ENCODE data around the gene CFAP206.

Gene CFAP206, protein sequence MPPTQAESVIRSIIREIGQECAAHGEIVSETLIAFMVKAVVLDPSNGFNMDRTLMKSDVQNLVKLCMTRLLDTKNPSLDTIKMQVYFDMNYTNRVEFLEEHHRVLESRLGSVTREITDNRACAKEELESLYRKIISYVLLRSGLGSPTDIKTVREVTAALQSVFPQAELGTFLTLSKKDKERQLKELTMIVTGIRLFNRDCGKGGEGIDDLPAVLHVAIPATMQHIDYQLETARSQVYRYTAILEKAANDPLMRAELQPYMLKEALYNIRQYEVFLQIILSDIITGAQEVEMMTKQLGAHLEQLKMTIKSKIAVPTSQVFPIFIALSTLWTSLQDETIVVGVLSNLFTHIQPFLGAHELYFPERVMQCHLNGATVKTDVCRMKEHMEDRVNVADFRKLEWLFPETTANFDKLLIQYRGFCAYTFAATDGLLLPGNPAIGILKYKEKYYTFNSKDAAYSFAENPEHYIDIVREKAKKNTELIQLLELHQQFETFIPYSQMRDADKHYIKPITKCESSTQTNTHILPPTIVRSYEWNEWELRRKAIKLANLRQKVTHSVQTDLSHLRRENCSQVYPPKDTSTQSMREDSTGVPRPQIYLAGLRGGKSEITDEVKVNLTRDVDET

DNA sequence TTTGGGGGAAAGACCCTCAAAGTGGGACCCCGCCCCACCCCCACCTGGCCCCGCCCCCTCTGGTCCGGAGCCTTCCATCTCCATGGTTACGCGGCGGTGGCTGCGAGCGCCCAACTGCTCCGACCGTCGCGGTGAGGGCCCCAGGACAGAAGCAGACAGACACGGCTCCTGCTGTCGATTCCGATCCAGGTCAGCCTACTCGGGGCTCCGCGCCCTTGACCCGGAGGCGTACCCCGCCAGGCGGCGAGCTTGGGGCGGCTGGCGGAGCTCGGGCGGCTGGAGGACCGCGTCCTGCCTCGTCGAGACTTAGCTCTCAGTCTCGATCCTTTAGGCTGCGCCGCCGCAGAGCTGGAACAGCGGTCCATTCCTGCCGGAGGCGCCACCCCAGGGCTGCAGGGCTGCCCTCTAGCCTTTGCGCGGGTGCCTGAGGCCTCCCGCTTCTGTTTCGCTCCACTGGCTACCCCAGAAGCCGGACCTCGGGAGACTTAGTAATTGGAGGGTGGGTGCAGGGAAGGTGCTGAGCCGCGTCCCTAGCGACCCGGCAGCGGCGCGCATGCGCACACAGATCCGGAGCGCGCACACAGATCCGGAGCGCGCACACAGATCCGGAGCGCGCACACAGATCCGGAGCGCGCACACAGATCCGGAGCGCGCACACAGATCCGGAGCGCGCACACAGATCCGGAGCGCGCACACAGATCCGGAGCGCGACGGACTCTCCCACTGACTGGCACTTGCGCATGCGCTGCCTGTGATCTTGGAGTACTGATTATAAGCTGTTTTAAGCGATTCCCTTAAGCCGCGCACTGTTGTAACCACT lies at the start of gene CFAP206:
TSS of gene CFAP206 (plus strand) at position 72 of the 820 bp plus-strand sequence. CDS start 1,868 bp downstream, outside the sequence.
- peak; percentile 50 to 72 (median 66) for DNase-seq

DNA sequence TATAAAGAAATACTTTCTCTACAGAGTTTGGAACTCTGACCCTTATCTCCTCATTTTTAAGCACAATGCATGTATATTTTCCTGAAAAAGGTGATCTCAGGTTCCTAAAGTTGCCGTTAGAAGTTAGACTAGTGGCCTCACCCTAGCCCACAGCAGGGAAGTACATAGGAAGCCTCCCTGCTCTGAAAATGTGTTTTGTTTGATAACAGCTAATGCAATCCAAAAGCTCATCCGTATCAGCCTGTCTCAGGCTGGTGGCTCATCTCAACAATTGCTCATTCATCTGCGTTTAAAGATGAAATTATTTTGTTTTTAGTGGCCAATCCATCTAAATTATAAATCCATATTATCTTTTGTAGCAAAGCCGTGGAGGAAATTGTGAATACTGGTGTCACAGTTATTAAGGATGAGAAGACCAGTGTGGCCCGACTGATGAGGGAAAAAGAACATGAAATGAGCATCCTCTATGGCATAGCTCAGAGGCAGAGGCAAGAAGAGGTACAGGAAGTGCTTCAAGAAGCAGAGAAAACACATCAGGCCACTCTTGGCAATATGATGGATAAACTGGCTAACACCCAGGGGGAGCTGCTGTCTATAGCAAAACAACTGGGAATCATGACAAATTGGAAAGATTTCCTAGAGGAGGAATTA lies 43.0 kb upstream of the CFAP206 start:
- DNase-seq: no peak

- no peak for DNase-seq
Measured at GRCh38 chr6:87366072-87366827, 41.5 kb upstream of the CFAP206 start.

DNA sequence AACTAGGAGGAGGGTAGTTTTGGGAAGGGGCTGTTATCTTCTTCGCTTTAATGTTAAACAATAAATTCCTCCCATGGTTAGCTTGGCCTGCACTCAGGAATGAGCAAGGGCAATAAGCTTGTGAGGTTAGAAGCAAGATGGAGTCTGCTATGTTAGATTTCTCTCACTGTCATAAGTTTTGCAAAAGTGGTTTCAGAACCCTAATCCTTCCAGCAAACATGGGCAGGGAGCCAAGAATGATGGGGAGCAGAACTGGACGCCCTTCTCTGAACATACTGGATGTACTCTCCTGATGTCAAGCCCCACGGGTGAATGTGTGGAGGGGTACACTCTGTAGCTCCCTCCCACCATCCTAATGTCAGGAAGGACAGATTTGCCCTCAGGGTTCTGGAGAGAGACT lies 40.9 kb upstream of the CFAP206 start:
- no peak for DNase-seq

GRCh38 chr6:87373377-87373776 lies 34.4 kb upstream of the CFAP206 start:
- DNase-seq: no peak

GRCh38 chr6:87375315-87375714 lies 32.5 kb upstream of the CFAP206 start:
- DNase-seq: no peak

DNA sequence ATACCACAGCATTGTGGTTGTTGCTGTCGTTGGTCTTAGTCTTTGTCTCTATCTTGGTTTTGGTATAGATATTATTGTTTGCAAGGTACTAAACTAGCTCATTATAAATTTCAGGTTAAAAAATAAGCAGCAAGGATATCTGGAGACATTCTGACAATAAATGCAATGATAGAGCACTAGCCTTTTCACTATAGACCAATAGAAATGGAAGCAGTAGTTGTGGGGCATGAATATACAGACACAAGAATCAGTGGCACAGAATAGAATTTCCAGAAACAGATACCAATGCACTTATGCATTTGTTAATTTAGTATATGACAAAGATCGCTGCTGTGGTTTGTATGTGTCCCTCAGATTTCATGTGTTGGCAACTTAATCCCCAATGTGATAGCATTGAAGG lies 31.1 kb upstream of the CFAP206 start:
- no peak for DNase-seq

DNA sequence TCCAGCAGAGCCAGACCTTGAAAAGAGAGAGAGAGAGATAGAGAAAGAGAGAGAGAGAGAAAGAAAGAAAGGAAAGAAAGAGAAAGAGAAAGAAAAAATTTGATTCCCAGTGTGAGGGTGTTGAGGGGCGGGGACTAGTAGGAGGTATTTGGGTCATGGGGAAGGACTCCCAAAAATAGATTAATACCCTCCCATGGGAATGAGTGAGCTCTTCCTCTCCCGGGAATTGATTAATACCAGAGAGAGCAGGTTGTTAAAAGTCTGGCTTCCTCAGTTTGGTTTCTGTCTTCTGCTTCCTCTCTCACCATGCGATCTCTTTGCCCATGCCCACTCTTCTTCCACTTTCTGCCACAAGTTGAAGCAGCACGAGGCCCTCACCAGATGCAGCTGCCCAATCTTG lies 28.8 kb upstream of the CFAP206 start:
- no peak for DNase-seq

GRCh38 chr6:87382861-87383260 lies 24.9 kb upstream of the CFAP206 start:
- no peak for DNase-seq

- no peak for DNase-seq
Measured at GRCh38 chr6:87384038-87384437, 23.7 kb upstream of the CFAP206 start.

DNA sequence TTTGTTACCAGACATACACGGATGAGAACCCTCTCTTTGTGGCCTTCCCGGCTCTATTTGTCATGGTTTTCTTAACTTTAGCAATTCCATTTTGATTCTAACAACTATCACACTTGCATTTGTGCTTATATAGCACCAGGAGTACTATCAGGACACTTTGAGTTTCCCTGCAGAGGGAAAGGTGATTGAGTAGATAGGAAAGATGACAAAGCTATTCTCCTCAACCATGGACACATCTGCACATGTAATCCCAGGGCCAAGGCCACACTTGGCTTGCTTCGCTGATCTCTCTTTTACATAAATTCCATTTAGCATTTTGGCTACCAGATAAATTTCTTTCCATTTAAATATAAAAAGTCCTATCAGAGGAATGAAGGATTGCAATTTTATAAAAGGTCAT lies 23.3 kb upstream of the CFAP206 start:
- DNase-seq: no peak

- no peak for DNase-seq
Measured at GRCh38 chr6:87391334-87391733, 16.4 kb upstream of the CFAP206 start.

GRCh38 chr6:87393026-87393622 lies 14.6 kb upstream of the CFAP206 start:
- DNase-seq: no peak

DNA sequence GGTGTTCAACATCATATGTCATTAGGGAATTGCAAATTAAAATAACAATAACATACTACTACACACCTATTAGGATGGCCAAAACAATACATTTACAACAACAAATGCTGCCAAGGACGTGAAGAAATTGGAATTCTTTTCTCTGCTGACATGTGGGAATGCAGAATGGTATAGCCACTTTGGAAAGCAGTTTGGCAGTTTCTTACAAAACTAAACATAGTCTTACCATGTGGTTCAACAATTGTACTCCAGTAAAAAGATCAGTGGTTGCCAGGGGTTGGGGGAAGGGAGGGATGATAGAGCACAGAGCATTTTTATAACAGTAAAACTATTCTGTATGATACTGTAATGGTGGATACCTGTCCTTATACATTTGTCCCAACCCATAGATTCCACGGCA lies 12.3 kb upstream of the CFAP206 start:
- no peak for DNase-seq

GRCh38 chr6:87396595-87397392 lies 11.0 kb upstream of the CFAP206 start:
- DNase-seq: no peak

- no peak for DNase-seq
Measured at GRCh38 chr6:87397656-87398055, 10.1 kb upstream of the CFAP206 start.

GRCh38 chr6:87401832-87402231 lies 5.9 kb upstream of the CFAP206 start:
- DNase-seq: no peak

DNA sequence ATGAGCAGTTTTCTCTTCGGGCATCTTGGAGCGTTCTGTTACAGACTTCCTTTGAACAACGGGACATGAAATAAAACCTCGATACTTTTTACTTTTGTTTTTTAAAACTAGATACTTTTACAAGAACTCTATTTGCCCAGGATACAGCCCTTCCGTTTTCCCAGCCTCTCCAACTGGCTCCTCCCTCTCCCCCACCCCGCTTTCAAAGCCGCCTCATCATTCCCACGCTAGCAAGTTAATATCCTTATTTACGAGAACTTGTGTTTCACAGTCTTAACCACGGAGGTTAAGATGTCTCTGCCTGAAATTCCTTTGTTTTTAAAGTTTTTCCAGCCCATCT lies 241 bp upstream of the CFAP206 start:
- DNase-seq: no peak

DNA sequence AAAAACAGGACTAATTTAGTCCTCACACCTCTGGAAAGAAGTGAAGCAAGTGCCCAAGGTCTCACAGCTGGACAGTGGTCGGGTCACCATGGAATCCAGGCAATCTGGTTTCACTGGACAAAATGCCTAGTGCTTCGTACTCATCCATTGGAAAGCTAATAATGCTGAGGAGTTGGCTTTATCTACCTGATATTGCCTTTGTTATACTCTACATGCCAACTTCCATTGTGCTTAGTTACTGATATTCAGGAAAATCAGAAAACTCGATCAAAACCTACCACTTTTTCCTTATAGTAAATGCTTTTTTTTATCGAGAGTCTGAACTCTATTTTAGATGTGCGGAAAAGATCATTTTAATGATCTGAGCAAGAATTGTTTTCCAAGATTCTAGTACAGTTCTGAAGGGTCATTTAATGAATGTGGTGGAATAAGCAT lies 966 bp downstream of the CFAP206 start:
- no peak for DNase-seq

DNA sequence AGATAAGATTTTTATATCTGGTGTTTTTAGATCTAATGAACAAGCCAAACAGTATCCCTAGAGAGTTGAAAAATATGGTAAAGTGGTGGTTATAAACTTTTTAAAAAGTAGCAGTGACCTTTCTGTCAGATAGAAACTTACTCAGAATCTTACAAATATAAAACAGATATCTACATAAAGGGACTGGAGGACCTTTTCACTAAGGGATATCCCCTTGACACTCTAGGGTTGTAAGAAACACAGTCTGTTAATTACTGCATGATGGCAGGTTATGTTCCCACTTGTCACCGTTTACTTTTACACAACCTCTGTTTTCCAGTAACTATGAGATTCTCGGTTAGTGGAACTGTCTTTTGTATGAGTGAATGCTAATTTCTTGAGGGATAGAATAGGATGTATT lies 11.5 kb downstream of the CFAP206 start:
- no peak for DNase-seq

GRCh38 chr6:87420360-87420759 lies 12.6 kb downstream of the CFAP206 start:
- DNase-seq: no peak

Measured in activated CD4-positive, CD25-positive, alpha-beta regulatory T cell (primary cell).